ENCODE results near the gene DEPDC7. TPM values are rescaled to one million over a fixed set of nuclear protein-coding genes. Genes with fewer than 3 reads are reported as not detected.

Gene DEPDC7
- polyA plus RNA-seq, 12 donors: 9.5 to 27.1 (median 16.3) TPM; not detected in 1

- DNase-seq: no peak
Measured at GRCh38 chr11:33057284-33057683, 41.6 kb downstream of the DEPDC7 start.

GRCh38 chr11:33059331-33060007 is 43.8 kb downstream of the DEPDC7 start:
- DNase-seq: no peak

- DNase-seq: no peak
Measured at GRCh38 chr11:33060271-33060670, 44.6 kb downstream of the DEPDC7 start.

- DNase-seq: no peak
Measured at GRCh38 chr11:33062137-33062536, 46.5 kb downstream of the DEPDC7 start.

- DNase-seq: no peak
Measured at GRCh38 chr11:33063326-33063881, 47.7 kb downstream of the DEPDC7 start.

- no peak for DNase-seq
Measured at GRCh38 chr11:33064033-33064825, 48.6 kb downstream of the DEPDC7 start.

GRCh38 chr11:33064866-33065265 is 49.2 kb downstream of the DEPDC7 start:
- DNase-seq: no peak

- peak; percentile 40 for DNase-seq
Measured at GRCh38 chr11:33065445-33066178, 49.9 kb downstream of the DEPDC7 start.

GRCh38 chr11:33067294-33067693 is 51.6 kb downstream of the DEPDC7 start:
- DNase-seq: no peak

- DNase-seq: no peak
Measured at GRCh38 chr11:33068611-33069340, 53.1 kb downstream of the DEPDC7 start.

GRCh38 chr11:33072465-33072864 is 56.8 kb downstream of the DEPDC7 start:
- DNase-seq: no peak

Other genes starting within 250 kb of the DEPDC7 start
- gene CCDC73, start 221.2 kb upstream of the DEPDC7 start, polyA plus RNA-seq (ENCODE audit: insufficient read length in 12 of 12): 1 to 10 TPM in 1 of 12 donors, under 1 TPM in 6, not detected in 5; 0.04 to 1.3 (median 0.08) TPM
- 10 to 100 TPM in 1 of 12 donors, 1 to 10 TPM in 2, under 1 TPM in 7, not detected in 2; 0.12 to 11.8 (median 0.22) TPM for gene PRRG4, start 186.0 kb upstream of the DEPDC7 start, polyA plus RNA-seq (ENCODE audit: insufficient read length in 12 of 12)
- gene QSER1, start 123.1 kb upstream of the DEPDC7 start, polyA plus RNA-seq (ENCODE audit: insufficient read length in 12 of 12): 10 to 100 TPM in 11 of 12 donors, not detected in 1; 16.8 to 32.8 (median 26.6) TPM
- 10 to 100 TPM in 10 of 12 donors, 1 to 10 TPM in 1, not detected in 1; 8.8 to 21.1 (median 12.2) TPM for gene TCP11L1, start 23.7 kb downstream of the DEPDC7 start, polyA plus RNA-seq (ENCODE audit: insufficient read length in 12 of 12)
- 10 to 100 TPM in 11 of 12 donors, not detected in 1; 28.6 to 52.0 (median 39.4) TPM for gene CSTF3, start 145.6 kb downstream of the DEPDC7 start, polyA plus RNA-seq (ENCODE audit: insufficient read length in 12 of 12)
- gene HIPK3, start 241.5 kb downstream of the DEPDC7 start, polyA plus RNA-seq (ENCODE audit: insufficient read length in 12 of 12): 100 to 1,000 TPM in 2 of 12 donors, 10 to 100 TPM in 9, not detected in 1; 52.0 to 121 (median 87.4) TPM